GM12878 (cell line): ENCODE results near the gene CPSF3. TPM values are rescaled to one million over a fixed set of nuclear protein-coding genes. Genes with fewer than 3 reads are reported as not detected.

Source experiments
- CEBPB ChIP-seq, 2 experiments: fragments of 150-350 bp in 1 of 2; IDR thresholded peaks; 2 replicates each; pipeline ENCODE4 v1.6.1; 2012 to 2014; ENCODE audit warnings: low read depth in 2 of 2, low read length in 2 of 2, borderline replicate concordance in 1 of 2, inconsistent platforms in 1 of 2
- EZH2 ChIP-seq: IDR thresholded peaks from 2 replicates; pipeline ENCODE4 v1.6.1; 2012; ENCODE audit warnings: low read depth, mild to moderate bottlenecking, control low read depth, inconsistent platforms, low read length, borderline replicate concordance; ENCODE audit not compliant: control insufficient read depth
- JUND ChIP-seq: IDR thresholded peaks from 2 replicates; pipeline ENCODE4 v1.6.1; 2012; ENCODE audit warnings: low read depth, mild to moderate bottlenecking, low read length, improper control_type of control experiment, moderate library complexity
- MYB ChIP-seq: fragments of 150-350 bp; IDR thresholded peaks from 2 replicates; pipeline ENCODE4 v1.6.1; 2014; ENCODE audit warnings: mild to moderate bottlenecking, low read depth, low read length, borderline replicate concordance
- NFIC ChIP-seq: IDR thresholded peaks from 2 replicates; pipeline ENCODE4 v1.6.1; 2012; ENCODE audit warnings: low read depth, mild to moderate bottlenecking, inconsistent platforms, low read length, moderate library complexity
- NRF1 ChIP-seq: conservative IDR thresholded peaks from 2 replicates; pipeline ENCODE4 v1.6.1; 2011; ENCODE audit warnings: mild to moderate bottlenecking, low read depth, low read length, improper control_type of control experiment
- SIX5 ChIP-seq: IDR thresholded peaks from 2 replicates; pipeline ENCODE4 v1.6.1; 2011; ENCODE audit warnings: mild to moderate bottlenecking, low read depth, low read length, moderate library complexity; ENCODE audit not compliant: severe bottlenecking
- SRF ChIP-seq, 2 experiments: IDR thresholded peaks; 2 replicates each; pipeline ENCODE4 v1.6.1; 2011; ENCODE audit warnings: low read depth in 2 of 2, low read length in 2 of 2, mild to moderate bottlenecking in 1 of 2, moderate library complexity in 1 of 2
- ZNF622 ChIP-seq: fragments of 450-650 bp; IDR thresholded peaks from 2 replicates; pipeline ENCODE4 v1.6.1; 2017; ENCODE audit warnings: mild to moderate bottlenecking, inconsistent platforms
- polyA plus RNA-seq, 11 experiments: library from polyadenylated mRNA; depleted of rRNA in 4 of 11; unstranded in 6 of 11; stranded (reverse) in 5 of 11; fragments of >200 nt; fragmentation: Nextera tagmentation in 4 of 11; fragmentation: Illumina TruSeq in 1 of 11; extraction: Ambion mirVana in 4 of 11; extraction: Trizol in 1 of 11; gene quantifications; 1 replicate in 1 of 11; 2 replicates in 10 of 11; pipeline versions ENCODE4 v1.2.1 to v1.2.3, GENCODE V29; 2011 to 2016; ENCODE audit warnings: inconsistent platforms in 2 of 11, missing spikeins in 2 of 11, low read depth in 1 of 11
- total RNA-seq, 4 experiments: library from RNA; depleted of rRNA in 3 of 4; stranded (reverse); fragments of >200 nt in 3 of 4; fragmentation: Illumina TruSeq in 1 of 4; extraction: Trizol in 1 of 4; gene quantifications; 2 replicates each; pipeline versions ENCODE4 v1.2.1 to v1.2.3, GENCODE V29; 2013 to 2021
- TF ChIP-seq, protein P1 (sequence below): IDR thresholded peaks from 2 replicates; pipeline ENCODE4 v1.6.1; 2012; ENCODE audit warnings: low read length, inconsistent platforms
- TF ChIP-seq, protein P2 (sequence below): fragments of 450-650 bp; IDR thresholded peaks from 2 replicates; pipeline ENCODE4 v1.6.1; 2017; ENCODE audit warnings: mild to moderate bottlenecking

The CPSF3 gene
- total and polyA plus RNA-seq, 10 of the 15 experiments (the other 5 are each of a cell fraction or from before 2014, with no cell fraction given) = 34.5 to 108 (median 76.1) TPM

DNA sequence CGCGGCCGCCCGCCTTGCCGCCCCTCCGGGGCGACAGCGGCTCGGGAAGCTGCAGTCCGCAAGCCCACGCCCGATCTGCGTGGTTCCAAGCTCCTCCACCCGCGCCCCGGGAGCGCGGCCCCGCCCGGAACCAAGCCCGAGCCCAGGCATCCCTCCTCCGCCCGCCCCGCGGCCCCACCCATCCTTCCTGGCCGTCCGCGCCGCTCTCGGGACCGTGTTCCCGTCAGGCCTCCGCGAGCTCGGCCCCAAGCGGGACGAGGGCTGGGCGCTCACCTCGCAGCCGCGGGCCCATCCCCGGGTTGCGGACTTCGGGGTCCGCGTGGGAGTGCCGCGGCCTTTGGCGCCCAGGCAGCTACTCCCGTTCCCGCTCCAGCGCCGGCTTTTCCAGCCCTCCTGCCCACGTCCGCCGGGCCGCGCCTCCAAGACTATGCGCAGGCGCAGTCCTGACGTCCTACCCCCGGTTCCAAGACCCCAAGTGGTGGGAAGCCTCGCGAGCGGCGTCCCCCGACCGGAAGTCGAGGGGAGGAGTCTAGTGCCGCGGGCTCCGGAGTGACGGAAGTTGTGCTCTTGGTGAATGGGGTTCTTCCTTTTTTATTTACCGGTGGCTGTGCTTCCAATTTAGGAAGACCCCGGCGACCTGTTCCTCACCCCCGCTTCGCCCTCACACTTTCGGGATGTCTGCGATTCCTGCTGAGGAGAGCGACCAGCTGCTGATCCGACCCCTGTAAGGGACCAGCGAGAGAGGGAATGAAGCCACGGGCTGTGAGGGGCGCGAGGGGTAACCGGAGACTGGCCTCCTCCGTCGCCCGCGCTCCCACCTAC is at the start of gene CPSF3, which contains the start of gene ITGB1BP1 (continued):
- TF ChIP-seq, protein P1, sequence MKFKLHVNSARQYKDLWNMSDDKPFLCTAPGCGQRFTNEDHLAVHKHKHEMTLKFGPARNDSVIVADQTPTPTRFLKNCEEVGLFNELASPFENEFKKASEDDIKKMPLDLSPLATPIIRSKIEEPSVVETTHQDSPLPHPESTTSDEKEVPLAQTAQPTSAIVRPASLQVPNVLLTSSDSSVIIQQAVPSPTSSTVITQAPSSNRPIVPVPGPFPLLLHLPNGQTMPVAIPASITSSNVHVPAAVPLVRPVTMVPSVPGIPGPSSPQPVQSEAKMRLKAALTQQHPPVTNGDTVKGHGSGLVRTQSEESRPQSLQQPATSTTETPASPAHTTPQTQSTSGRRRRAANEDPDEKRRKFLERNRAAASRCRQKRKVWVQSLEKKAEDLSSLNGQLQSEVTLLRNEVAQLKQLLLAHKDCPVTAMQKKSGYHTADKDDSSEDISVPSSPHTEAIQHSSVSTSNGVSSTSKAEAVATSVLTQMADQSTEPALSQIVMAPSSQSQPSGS = no peak
- TF ChIP-seq NFIC = no peak
- peak; percentile 55 for TF ChIP-seq NRF1
- no peak for TF ChIP-seq CEBPB (IDR thresholded peaks at IDR 0.05; ENCODE audit: borderline replicate concordance in 1 of 2, low read depth in 2 of 2, low read length in 2 of 2)
- TF ChIP-seq, protein P2, sequence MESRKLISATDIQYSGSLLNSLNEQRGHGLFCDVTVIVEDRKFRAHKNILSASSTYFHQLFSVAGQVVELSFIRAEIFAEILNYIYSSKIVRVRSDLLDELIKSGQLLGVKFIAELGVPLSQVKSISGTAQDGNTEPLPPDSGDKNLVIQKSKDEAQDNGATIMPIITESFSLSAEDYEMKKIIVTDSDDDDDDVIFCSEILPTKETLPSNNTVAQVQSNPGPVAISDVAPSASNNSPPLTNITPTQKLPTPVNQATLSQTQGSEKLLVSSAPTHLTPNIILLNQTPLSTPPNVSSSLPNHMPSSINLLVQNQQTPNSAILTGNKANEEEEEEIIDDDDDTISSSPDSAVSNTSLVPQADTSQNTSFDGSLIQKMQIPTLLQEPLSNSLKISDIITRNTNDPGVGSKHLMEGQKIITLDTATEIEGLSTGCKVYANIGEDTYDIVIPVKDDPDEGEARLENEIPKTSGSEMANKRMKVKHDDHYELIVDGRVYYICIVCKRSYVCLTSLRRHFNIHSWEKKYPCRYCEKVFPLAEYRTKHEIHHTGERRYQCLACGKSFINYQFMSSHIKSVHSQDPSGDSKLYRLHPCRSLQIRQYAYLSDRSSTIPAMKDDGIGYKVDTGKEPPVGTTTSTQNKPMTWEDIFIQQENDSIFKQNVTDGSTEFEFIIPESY = no peak
- no peak for TF ChIP-seq ZNF622
- no peak for TF ChIP-seq EZH2
- no peak for TF ChIP-seq JUND
- TF ChIP-seq SRF (IDR thresholded peaks at IDR 0.05; ENCODE audit: low read depth in 2 of 2, low read length in 2 of 2) = 0 out of 4 replicates have a peak, but pooled peaks have one; percentile 9 to 39
- no peak for TF ChIP-seq SIX5
- TF ChIP-seq MYB = no peak
